Non-pigmented ciliary epithelial cell (primary cell): ENCODE measurements around the gene DKK2.

Source experiments
- DNase-seq: peaks from one replicate; pipeline ENCODE4 v3.0.0-alpha.2; 2010; ENCODE audit warnings: low read depth

The DKK2 gene

GRCh38 chr4:107035819-107036583, at the start of gene DKK2:
Gene DKK2 (minus strand): TSS chr4:107036313. CDS start chr4:107035591, 722 bp downstream.
- DNase-seq: no peak

- no peak for DNase-seq
Observed at GRCh38 chr4:107077192-107077591, 41.1 kb upstream of the DKK2 start.

- no peak for DNase-seq
Observed at GRCh38 chr4:107072836-107073736, 37.0 kb upstream of the DKK2 start.

- no peak for DNase-seq
Observed at GRCh38 chr4:107071108-107071507, 35.0 kb upstream of the DKK2 start.

- DNase-seq: peak; percentile 85
Observed at GRCh38 chr4:107069049-107069448, 32.9 kb upstream of the DKK2 start.

- DNase-seq: no peak
Observed at GRCh38 chr4:107068116-107068515, 32.0 kb upstream of the DKK2 start.

GRCh38 chr4:107066621-107067020, 30.5 kb upstream of the DKK2 start:
- DNase-seq: no peak

- DNase-seq: no peak
Observed at GRCh38 chr4:107065201-107065600, 29.1 kb upstream of the DKK2 start.

- no peak for DNase-seq
Observed at GRCh38 chr4:107060388-107060787, 24.3 kb upstream of the DKK2 start.

- DNase-seq: no peak
Observed at GRCh38 chr4:107058828-107059227, 22.7 kb upstream of the DKK2 start.

- DNase-seq: no peak
Observed at GRCh38 chr4:107050525-107051135, 14.5 kb upstream of the DKK2 start.

- DNase-seq: no peak
Observed at GRCh38 chr4:107046261-107046660, 10.1 kb upstream of the DKK2 start.

- no peak for DNase-seq
Observed at GRCh38 chr4:107044170-107044569, 8.1 kb upstream of the DKK2 start.

GRCh38 chr4:107037199-107037584, 1.1 kb upstream of the DKK2 start:
- DNase-seq: no peak

- DNase-seq: no peak
Observed at GRCh38 chr4:107036584-107037198, 578 bp upstream of the DKK2 start.

GRCh38 chr4:107034996-107035818, 906 bp downstream of the DKK2 start:
- no peak for DNase-seq

GRCh38 chr4:107034091-107034995, 1.8 kb downstream of the DKK2 start:
- no peak for DNase-seq

- no peak for DNase-seq
Observed at GRCh38 chr4:107027379-107027778, 8.7 kb downstream of the DKK2 start.

GRCh38 chr4:107018344-107018735, 17.8 kb downstream of the DKK2 start:
- DNase-seq: no peak
